RWPE2 (cell line): Measurements from ENCODE around the gene NEUROD4.

Experiments
- ATAC-seq: fragments of 200-7000 bp; cut with Tn5 transposase; 3 replicates; pipeline ENCODE4 v1.9.1; 2021; ENCODE audit warnings: low read depth
- DNase-seq: peaks from one replicate; pipeline ENCODE4 v3.0.0-alpha.2; 2020; ENCODE audit warnings: low spot score
- H3K27ac ChIP-seq: fragments of 450-650 bp; 2 replicates; pipeline ENCODE4 v1.5.1; 2017; ENCODE audit warnings: mild to moderate bottlenecking; ENCODE audit not compliant: poor library complexity, severe bottlenecking
- H3K27me3 ChIP-seq: fragments of 250-450 bp; sonication (Bioruptor Pico); 2 replicates; pipeline ENCODE4 v1.5.1; 2021; ENCODE audit warnings: mild to moderate bottlenecking, moderate library complexity; ENCODE audit not compliant: insufficient read depth, poor library complexity, severe bottlenecking
- H3K36me3 ChIP-seq: fragments of 250-450 bp; sonication (Bioruptor Pico); 2 replicates; pipeline ENCODE4 v1.5.1; 2020; ENCODE audit warnings: low read depth, mild to moderate bottlenecking, moderate library complexity
- H3K4me1 ChIP-seq: fragments of 250-450 bp; sonication (Bioruptor Pico); 2 replicates; pipeline ENCODE4 v1.5.1; 2021; ENCODE audit warnings: mild to moderate bottlenecking, moderate library complexity; ENCODE audit not compliant: insufficient read depth, poor library complexity, severe bottlenecking
- H3K4me3 ChIP-seq: fragments of 250-450 bp; sonication (Bioruptor Pico); 2 replicates; pipeline ENCODE4 v1.5.1; 2021; ENCODE audit warnings: mild to moderate bottlenecking, moderate library complexity; ENCODE audit not compliant: severe bottlenecking
- H3K9me3 ChIP-seq: fragments of 250-450 bp; sonication (Bioruptor Pico); 2 replicates; pipeline ENCODE4 v1.5.1; 2021; ENCODE audit warnings: mild to moderate bottlenecking, moderate library complexity; ENCODE audit not compliant: severe bottlenecking
- TF ChIP-seq, protein P1 (sequence below): fragments of 450-650 bp; IDR thresholded peaks from one replicate; pipeline ENCODE4 v1.5.1; 2017; ENCODE audit warnings: mild to moderate bottlenecking, moderate library complexity; ENCODE audit not compliant: poor library complexity, severe bottlenecking

Gene NEUROD4

DNA sequence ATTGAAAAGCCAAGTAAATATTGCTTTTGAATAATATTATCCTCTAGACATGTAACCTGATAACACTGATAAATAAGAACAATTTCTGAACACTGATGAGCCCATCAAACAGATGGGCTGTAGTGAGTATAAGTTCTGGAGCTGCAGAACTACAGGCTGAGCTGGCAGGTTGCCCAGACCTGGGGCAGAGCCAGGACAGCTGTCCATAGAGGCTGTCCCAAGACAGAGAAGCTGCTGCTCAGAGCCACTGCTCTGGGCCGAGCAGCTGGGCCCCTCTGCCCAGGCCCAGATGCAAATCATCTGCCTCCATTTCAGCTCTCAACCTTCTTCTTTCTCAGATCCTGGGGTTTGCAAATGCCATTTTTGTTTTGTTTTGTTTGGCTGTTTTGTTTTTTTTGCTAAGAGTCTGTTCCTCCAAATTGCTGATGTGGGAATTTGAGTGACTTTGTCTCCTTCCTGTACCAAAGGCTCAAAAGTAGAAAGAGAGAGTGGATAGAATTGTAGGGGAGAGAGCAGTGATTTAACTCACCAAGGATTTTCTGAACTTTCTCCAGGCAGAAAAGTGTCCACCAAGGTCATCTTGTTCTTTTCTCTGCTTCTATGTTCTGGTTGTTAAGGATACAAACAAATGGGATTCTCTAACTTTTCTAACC, 31.2 kb upstream of the NEUROD4 start:
- peaks cover 9% of the 10 kb centered on the region for H3K27me3 ChIP-seq
- TF ChIP-seq, protein P1, sequence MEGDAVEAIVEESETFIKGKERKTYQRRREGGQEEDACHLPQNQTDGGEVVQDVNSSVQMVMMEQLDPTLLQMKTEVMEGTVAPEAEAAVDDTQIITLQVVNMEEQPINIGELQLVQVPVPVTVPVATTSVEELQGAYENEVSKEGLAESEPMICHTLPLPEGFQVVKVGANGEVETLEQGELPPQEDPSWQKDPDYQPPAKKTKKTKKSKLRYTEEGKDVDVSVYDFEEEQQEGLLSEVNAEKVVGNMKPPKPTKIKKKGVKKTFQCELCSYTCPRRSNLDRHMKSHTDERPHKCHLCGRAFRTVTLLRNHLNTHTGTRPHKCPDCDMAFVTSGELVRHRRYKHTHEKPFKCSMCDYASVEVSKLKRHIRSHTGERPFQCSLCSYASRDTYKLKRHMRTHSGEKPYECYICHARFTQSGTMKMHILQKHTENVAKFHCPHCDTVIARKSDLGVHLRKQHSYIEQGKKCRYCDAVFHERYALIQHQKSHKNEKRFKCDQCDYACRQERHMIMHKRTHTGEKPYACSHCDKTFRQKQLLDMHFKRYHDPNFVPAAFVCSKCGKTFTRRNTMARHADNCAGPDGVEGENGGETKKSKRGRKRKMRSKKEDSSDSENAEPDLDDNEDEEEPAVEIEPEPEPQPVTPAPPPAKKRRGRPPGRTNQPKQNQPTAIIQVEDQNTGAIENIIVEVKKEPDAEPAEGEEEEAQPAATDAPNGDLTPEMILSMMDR: no peak
- ATAC-seq (no peak), DNase-seq (no peak)
- H3K9me3 ChIP-seq: no peaks in the 10 kb centered on the region
- H3K4me3 ChIP-seq: no peak overlapping the region
- no peak overlapping the region for H3K27ac ChIP-seq
- H3K4me1 ChIP-seq: no peaks in the 10 kb centered on the region
- H3K36me3 ChIP-seq: no peaks in the 10 kb centered on the region

DNA sequence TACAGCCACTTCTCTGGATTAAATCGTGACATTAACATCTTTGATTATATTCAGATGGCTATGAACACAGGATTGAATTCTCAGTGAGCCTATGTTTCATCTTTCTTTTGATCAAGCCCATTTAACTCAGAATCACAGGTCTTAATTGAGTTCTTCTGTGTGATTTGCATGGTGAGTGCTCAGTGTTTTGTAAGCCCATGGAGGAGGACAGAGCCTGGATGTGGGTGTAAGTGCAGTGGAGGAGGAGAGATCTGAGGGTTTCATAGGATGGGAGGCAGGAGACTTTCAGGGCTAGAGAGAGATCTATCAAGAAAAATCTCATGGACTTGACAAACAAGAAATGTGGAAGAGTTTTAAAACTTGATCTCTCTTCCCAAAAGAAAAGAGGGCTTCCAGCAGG, 29.9 kb upstream of the NEUROD4 start:
- no peak for DNase-seq
- TF ChIP-seq, protein P1: no peak
- Histone ChIP-seq H3K9me3 (no peaks in the 10 kb centered on the region), H3K4me1 (no peaks in the 10 kb centered on the region), H3K27ac (no peak overlapping the region), H3K36me3 (no peaks in the 10 kb centered on the region), H3K4me3 (no peak overlapping the region), H3K27me3 (peaks cover 9% of the 10 kb centered on the region)
- ATAC-seq: no peak

DNA sequence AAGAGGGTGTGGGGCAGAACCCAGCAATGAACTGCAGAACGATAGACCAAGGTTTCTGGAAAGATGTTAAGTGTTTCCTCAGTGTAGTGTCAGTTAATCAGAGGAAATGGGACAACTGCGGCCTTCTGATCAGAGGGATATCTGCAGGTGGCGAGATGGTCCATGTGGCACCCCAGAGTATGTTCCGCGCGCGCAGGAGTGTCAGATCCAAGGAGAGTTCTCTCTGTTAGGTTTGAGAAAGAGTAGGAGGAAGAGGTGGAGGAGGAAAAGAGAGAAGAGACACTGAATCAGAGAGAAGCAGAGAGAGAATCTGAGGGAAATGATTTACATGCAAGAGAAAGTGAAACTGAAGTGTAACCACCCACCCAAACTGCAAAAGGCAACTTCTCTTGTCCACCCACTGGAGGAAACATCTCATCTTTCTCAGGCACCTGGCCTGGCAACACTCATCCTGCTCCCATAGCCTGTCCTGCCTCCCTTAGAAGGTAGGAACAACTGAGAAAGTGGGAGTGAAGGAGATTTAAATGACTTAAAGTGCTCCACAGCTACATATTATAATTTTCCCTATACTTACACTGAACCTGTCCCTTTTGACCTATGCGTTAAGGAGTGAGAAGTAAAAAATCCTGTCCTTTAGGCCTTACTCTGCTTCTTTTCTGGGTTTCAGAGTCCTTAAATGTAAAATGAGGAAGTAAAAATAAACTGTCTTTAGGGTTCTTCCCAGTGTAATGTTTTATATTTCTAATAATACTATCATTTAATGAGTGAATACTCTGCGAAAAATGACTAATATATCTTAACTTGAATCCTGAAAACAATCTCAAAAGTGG, 28.4 kb upstream of the NEUROD4 start:
- TF ChIP-seq, protein P1: no peak
- DNase-seq: no peak
- ATAC-seq: no peak
- no peaks in the 10 kb centered on the region for H3K9me3 ChIP-seq
- H3K4me3 ChIP-seq: no peak overlapping the region
- H3K4me1 ChIP-seq: no peaks in the 10 kb centered on the region
- no peaks in the 10 kb centered on the region for H3K36me3 ChIP-seq
- H3K27ac ChIP-seq: no peak overlapping the region
- peaks cover 7% of the 10 kb centered on the region for H3K27me3 ChIP-seq

DNA sequence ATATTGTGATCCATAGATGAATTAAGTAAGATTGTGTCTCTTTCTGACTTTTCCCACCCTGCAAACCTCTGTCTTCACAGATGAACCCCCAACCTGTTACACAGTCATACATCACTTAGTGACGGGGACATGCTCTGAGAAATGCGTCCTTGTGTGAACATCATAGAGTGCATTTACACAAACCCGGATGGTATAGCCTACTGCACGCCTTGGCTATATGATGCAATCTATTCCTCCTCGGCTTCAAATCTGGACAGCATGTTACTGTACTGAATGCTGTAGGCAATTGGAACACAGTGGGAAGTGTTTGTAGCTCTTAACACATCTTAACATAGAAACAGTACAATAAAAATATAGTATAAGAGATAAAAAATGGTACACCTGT, 27.8 kb upstream of the NEUROD4 start:
- TF ChIP-seq, protein P1: no peak
- no peaks in the 10 kb centered on the region for H3K4me1 ChIP-seq
- no peak overlapping the region for H3K27ac ChIP-seq
- H3K27me3 ChIP-seq: peaks cover 5% of the 10 kb centered on the region
- DNase-seq (no peak), ATAC-seq (no peak)
- no peak overlapping the region for H3K4me3 ChIP-seq
- no peaks in the 10 kb centered on the region for H3K36me3 ChIP-seq
- H3K9me3 ChIP-seq: no peaks in the 10 kb centered on the region
